ENCODE results near the gene EPHA6. TPM values are rescaled to one million over a fixed set of nuclear protein-coding genes. Genes with fewer than 3 reads are reported as not detected.

The EPHA6 gene
- total RNA-seq, 1 donor from 2014 or later: not detected

DNA sequence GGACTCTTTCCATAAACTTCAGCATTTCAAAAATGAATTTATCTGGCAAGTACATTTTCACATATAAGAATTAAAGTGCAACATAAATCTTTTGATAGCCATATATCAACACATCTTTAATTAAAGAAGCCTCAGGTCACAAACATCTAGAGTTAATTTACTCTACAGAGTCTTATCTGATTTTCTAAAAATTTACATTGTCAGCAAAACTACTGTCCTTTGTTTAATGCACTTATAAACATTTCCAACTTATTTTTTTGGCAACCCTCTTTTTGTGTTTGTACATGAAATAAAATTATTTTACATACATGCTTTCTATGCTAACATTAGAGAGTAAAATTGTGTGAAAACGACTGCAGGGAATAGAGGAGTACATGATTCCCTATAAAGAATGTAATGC, 533.4 kb downstream of the EPHA6 start:
- intact Hi-C loops (cut with DNase I): no loop called here
- H3K27ac ChIP-seq: no peak overlapping the region
- H3K36me3 ChIP-seq: no peaks in the 10 kb centered on the region
- no peak overlapping the region for H3K4me3 ChIP-seq
- no peaks in the 10 kb centered on the region for H3K4me1 ChIP-seq
- no peaks in the 10 kb centered on the region for H3K9me3 ChIP-seq
- ATAC-seq (no peak), DNase-seq (no peak)
- H3K27me3 ChIP-seq: no peaks in the 10 kb centered on the region
- TF ChIP-seq, protein P1, sequence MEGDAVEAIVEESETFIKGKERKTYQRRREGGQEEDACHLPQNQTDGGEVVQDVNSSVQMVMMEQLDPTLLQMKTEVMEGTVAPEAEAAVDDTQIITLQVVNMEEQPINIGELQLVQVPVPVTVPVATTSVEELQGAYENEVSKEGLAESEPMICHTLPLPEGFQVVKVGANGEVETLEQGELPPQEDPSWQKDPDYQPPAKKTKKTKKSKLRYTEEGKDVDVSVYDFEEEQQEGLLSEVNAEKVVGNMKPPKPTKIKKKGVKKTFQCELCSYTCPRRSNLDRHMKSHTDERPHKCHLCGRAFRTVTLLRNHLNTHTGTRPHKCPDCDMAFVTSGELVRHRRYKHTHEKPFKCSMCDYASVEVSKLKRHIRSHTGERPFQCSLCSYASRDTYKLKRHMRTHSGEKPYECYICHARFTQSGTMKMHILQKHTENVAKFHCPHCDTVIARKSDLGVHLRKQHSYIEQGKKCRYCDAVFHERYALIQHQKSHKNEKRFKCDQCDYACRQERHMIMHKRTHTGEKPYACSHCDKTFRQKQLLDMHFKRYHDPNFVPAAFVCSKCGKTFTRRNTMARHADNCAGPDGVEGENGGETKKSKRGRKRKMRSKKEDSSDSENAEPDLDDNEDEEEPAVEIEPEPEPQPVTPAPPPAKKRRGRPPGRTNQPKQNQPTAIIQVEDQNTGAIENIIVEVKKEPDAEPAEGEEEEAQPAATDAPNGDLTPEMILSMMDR (IDR thresholded peaks at IDR 0.05): no peak

GRCh38 chr3:97350971-97351370, 536.6 kb downstream of the EPHA6 start:
- no peaks in the 10 kb centered on the region for H3K27me3 ChIP-seq
- H3K36me3 ChIP-seq: no peaks in the 10 kb centered on the region
- intact Hi-C loops (cut with DNase I): no loop called here
- no peak overlapping the region for H3K4me3 ChIP-seq
- ATAC-seq (no peak), DNase-seq (no peak)
- no peaks in the 10 kb centered on the region for H3K4me1 ChIP-seq
- H3K27ac ChIP-seq: no peak overlapping the region
- TF ChIP-seq, protein P1 (IDR thresholded peaks at IDR 0.05): no peak
- H3K9me3 ChIP-seq: no peaks in the 10 kb centered on the region

GRCh38 chr3:97353176-97353575, 538.8 kb downstream of the EPHA6 start:
- intact Hi-C loops (cut with DNase I): no loop called here
- H3K4me3 ChIP-seq: no peak overlapping the region
- H3K9me3 ChIP-seq: no peaks in the 10 kb centered on the region
- no peaks in the 10 kb centered on the region for H3K36me3 ChIP-seq
- H3K4me1 ChIP-seq: no peaks in the 10 kb centered on the region
- DNase-seq (no peak), ATAC-seq (no peak)
- H3K27ac ChIP-seq: no peak overlapping the region
- H3K27me3 ChIP-seq: no peaks in the 10 kb centered on the region
- TF ChIP-seq, protein P1 (IDR thresholded peaks at IDR 0.05): no peak

DNA sequence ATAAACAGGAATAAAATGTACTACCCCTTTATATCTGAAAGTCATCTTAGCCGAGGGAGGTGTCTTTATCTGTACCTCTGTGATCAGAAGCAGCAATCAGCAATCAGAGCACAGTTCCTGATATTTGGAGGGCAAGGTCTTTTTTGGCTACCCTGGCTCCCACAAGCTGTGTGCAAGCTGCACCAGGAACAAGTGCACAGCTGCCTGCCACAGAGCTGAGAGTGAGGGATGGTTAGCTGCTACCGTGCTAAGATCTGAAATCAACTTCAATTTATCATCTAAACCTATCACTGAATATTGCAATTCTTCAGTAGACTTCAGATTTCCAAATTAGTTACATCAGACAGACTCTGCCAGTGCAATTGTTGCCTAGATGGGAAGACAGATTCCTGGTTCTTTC, 545.6 kb downstream of the EPHA6 start:
- Histone ChIP-seq H3K9me3 (no peaks in the 10 kb centered on the region), H3K36me3 (no peaks in the 10 kb centered on the region), H3K4me1 (no peaks in the 10 kb centered on the region), H3K4me3 (no peak overlapping the region), H3K27me3 (no peaks in the 10 kb centered on the region), H3K27ac (no peak overlapping the region)
- intact Hi-C loops (cut with DNase I): no loop called here
- TF ChIP-seq, protein P1 (IDR thresholded peaks at IDR 0.05): no peak
- DNase-seq: no peak
- no peak for ATAC-seq

DNA sequence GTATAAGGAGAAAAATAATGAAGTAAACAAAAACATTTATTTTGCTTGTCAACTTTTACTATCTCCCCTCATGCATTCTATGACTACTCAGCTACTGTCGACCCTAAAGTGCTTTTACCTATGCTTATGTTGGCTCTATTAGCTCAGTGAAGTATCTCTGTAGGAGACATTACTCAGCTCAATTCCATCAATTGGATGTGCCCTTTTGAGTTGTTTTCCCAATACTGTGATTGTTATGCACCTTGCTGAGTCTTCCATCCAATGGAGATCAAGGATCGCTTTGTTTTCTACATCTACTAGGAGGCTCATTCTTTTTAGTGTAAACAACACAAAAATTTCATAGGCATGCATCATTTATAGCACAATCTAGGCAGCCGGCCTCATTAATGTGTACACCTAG, 546.4 kb downstream of the EPHA6 start:
- intact Hi-C loops (cut with DNase I): no loop called here
- no peaks in the 10 kb centered on the region for H3K36me3 ChIP-seq

More for the DNA sequence above, 546.4 kb downstream of the EPHA6 start:
- Histone ChIP-seq H3K27me3 (no peaks in the 10 kb centered on the region), H3K27ac (no peak overlapping the region), H3K4me1 (no peaks in the 10 kb centered on the region), H3K4me3 (no peak overlapping the region), H3K9me3 (no peaks in the 10 kb centered on the region)
- ATAC-seq (no peak), DNase-seq (no peak)
- TF ChIP-seq, protein P1 (IDR thresholded peaks at IDR 0.05): no peak
